SK-N-SH (cell line): ENCODE data around the gene PTOV1. TPM values are rescaled to one million over a fixed set of nuclear protein-coding genes. Genes with fewer than 3 reads are reported as not detected.

ENCODE experiments used
- CTCF ChIA-PET: fragments of 300-600, 350-600 bp; formaldehyde crosslinking; extraction: SDS; loops from one replicate; lab custom pipeline; 2021; lab: Yijun Ruan, JAX
- POLR2A ChIA-PET: fragments of 350-600 bp; sonication (Branson Sonifier 250); formaldehyde crosslinking; extraction: SDS; loops from one replicate; lab custom pipeline; 2020; ENCODE audit warnings: antibody characterized with exemption, inconsistent platforms; lab: Yijun Ruan, JAX
- DNase-seq: peaks from one replicate; pipeline ENCODE4 v3.0.0; 2012
- H2AFZ ChIP-seq: fragments of 200-600 bp; sonication (generic); 2 replicates; pipeline ENCODE4 v1.8.1; 2016; ENCODE audit warnings: antibody characterized with exemption, mild to moderate bottlenecking, low read depth
- H3F3A ChIP-seq: fragments of 200-600 bp; sonication (generic); replicated peaks from 2 replicates; pipeline ENCODE3; 2016; ENCODE audit warnings: antibody characterized with exemption, mild to moderate bottlenecking; ENCODE audit not compliant: insufficient read depth
- H3K27ac ChIP-seq, 2 experiments: fragments of 200-500 bp in 1 of 2; fragments of 200-600 bp in 1 of 2; sonication (Bioruptor generic) in 1 of 2; sonication (generic), shearing (Covaris generic) in 1 of 2; 2 replicates each; pipeline versions ENCODE4 v1.5.1 to v1.6.1; 2014 to 2016; ENCODE audit warnings: low read depth in 2 of 2, inconsistent platforms in 1 of 2, low read length in 1 of 2, mild to moderate bottlenecking in 1 of 2, mixed read lengths in 1 of 2
- H3K27me3 ChIP-seq: fragments of 200-600 bp; sonication (generic), shearing (Covaris generic); 2 replicates; pipeline ENCODE4 v1.6.1; 2016; ENCODE audit warnings: mixed run types; ENCODE audit not compliant: insufficient read depth
- H3K36me3 ChIP-seq, 2 experiments: fragments of 200-500 bp in 1 of 2; fragments of 200-600 bp in 1 of 2; sonication (Bioruptor generic) in 1 of 2; sonication (generic) in 1 of 2; replicated peaks in 1 of 2; 2 replicates each; pipeline versions ENCODE3 to v1.5.1; 2014 to 2016; ENCODE audit warnings: low read length in 1 of 2, mild to moderate bottlenecking in 1 of 2; ENCODE audit not compliant: insufficient read depth in 2 of 2, control insufficient read depth in 1 of 2
- H3K4me1 ChIP-seq, 2 experiments: fragments of 200-500 bp in 1 of 2; fragments of 200-600 bp in 1 of 2; sonication (Bioruptor generic) in 1 of 2; sonication (generic), shearing (Covaris generic) in 1 of 2; 2 replicates each; pipeline versions ENCODE4 v1.5.1 to v1.6.1; 2014 to 2016; ENCODE audit warnings: low read depth in 1 of 2, low read length in 1 of 2, mixed run types in 1 of 2; ENCODE audit not compliant: insufficient read depth in 2 of 2, control insufficient read depth in 1 of 2
- H3K4me2 ChIP-seq: fragments of 200-600 bp; sonication (generic), shearing (Covaris generic); 2 replicates; pipeline ENCODE4 v1.6.1; 2017; ENCODE audit warnings: mixed run types
- H3K4me3 ChIP-seq, 2 experiments: fragments of 200-500 bp in 1 of 2; fragments of 200-600 bp in 1 of 2; sonication (Bioruptor generic) in 1 of 2; sonication (generic), shearing (Covaris generic) in 1 of 2; 2 replicates each; pipeline versions ENCODE4 v1.5.1 to v1.8.1; 2014 to 2016; ENCODE audit warnings: low read depth in 2 of 2, inconsistent platforms in 1 of 2, low read length in 1 of 2, mild to moderate bottlenecking in 1 of 2, mixed read lengths in 1 of 2, moderate library complexity in 1 of 2
- H3K79me2 ChIP-seq: fragments of 200-600 bp; sonication (generic); 2 replicates; pipeline ENCODE4 v1.8.1; 2017; ENCODE audit warnings: mild to moderate bottlenecking; ENCODE audit not compliant: insufficient read depth
- H3K9ac ChIP-seq: fragments of 200-600 bp; sonication (generic); 2 replicates; pipeline ENCODE4 v1.6.1; 2017; ENCODE audit warnings: mixed run types
- H3K9me2 ChIP-seq: fragments of 200-600 bp; sonication (generic); 2 replicates; pipeline ENCODE4 v1.6.1; 2017; ENCODE audit warnings: mixed run types
- H3K9me3 ChIP-seq: fragments of 200-600 bp; sonication (generic); 2 replicates; pipeline ENCODE4 v1.6.1; 2017; ENCODE audit warnings: mixed run types, mild to moderate bottlenecking, moderate library complexity
- H4K20me1 ChIP-seq: fragments of 200-600 bp; sonication (generic); 2 replicates; pipeline ENCODE4 v1.6.1; 2017; ENCODE audit warnings: mild to moderate bottlenecking, mixed run types; ENCODE audit not compliant: insufficient read depth
- ELF1 ChIP-seq: IDR thresholded peaks from 2 replicates; pipeline ENCODE4 v1.4.0; 2012
- EZH2phosphoT487 ChIP-seq: fragments of 200-600 bp; sonication (generic); IDR thresholded peaks from 2 replicates; pipeline ENCODE4 v1.6.1; 2017; ENCODE audit warnings: low read depth, mixed run types, mild to moderate bottlenecking, antibody characterized with exemption, moderate library complexity, borderline replicate concordance
- FOXJ3 ChIP-seq: sonication (generic); formaldehyde crosslinking; IDR thresholded peaks from 2 replicates; pipeline ENCODE4 v1.5.1; 2020; ENCODE audit warnings: mild to moderate bottlenecking, missing genetic modification reagents
- FOXM1 ChIP-seq: IDR thresholded peaks from 2 replicates; pipeline ENCODE4 v1.4.0; 2012; ENCODE audit warnings: low read depth, mild to moderate bottlenecking
- GABPA ChIP-seq: IDR thresholded peaks from 2 replicates; pipeline ENCODE4 v1.4.0; 2012; ENCODE audit warnings: low read depth, mild to moderate bottlenecking
- GATA2 ChIP-seq: sonication (generic); formaldehyde crosslinking; IDR thresholded peaks from 2 replicates; pipeline ENCODE4 v1.5.0; 2020; ENCODE audit warnings: mild to moderate bottlenecking, missing genetic modification reagents
- JUND ChIP-seq: IDR thresholded peaks from 2 replicates; pipeline ENCODE4 v1.4.0; 2012
- MAX ChIP-seq: IDR thresholded peaks from 2 replicates; pipeline ENCODE4 v1.4.0; 2012; ENCODE audit warnings: low read depth
- MXI1 ChIP-seq: IDR thresholded peaks from 2 replicates; pipeline ENCODE4 v1.6.1; 2012; ENCODE audit warnings: mild to moderate bottlenecking, low read depth, low read length, improper control_type of control experiment
- NFIC ChIP-seq: IDR thresholded peaks from 2 replicates; pipeline ENCODE4 v1.4.0; 2012; ENCODE audit warnings: borderline replicate concordance
- PBX3 ChIP-seq: IDR thresholded peaks from 2 replicates; pipeline ENCODE4; 2012
- RAD21 ChIP-seq: IDR thresholded peaks from 2 replicates; pipeline ENCODE4 v1.6.1; 2012; ENCODE audit warnings: mild to moderate bottlenecking, low read length
- RCOR1 ChIP-seq: fragments of 150-350 bp; IDR thresholded peaks from 2 replicates; pipeline ENCODE4 v1.6.1; 2017; ENCODE audit warnings: antibody characterized with exemption, low read length
- REST ChIP-seq: IDR thresholded peaks from 2 replicates; pipeline ENCODE4 v1.6.1; 2012; ENCODE audit warnings: mild to moderate bottlenecking, low read depth, low read length, moderate library complexity
- RFX5 ChIP-seq: IDR thresholded peaks from 2 replicates; pipeline ENCODE4 v1.6.1; 2012; ENCODE audit warnings: mild to moderate bottlenecking, improper control_type of control experiment, low read length
- RXRA ChIP-seq: IDR thresholded peaks from 2 replicates; pipeline ENCODE4 v1.4.0; 2012; ENCODE audit warnings: low read depth, mild to moderate bottlenecking, borderline replicate concordance
- SIN3A ChIP-seq: IDR thresholded peaks from 2 replicates; pipeline ENCODE4 v1.6.1; 2012; ENCODE audit warnings: low read depth, mild to moderate bottlenecking, low read length, moderate library complexity, borderline replicate concordance
- TCF12 ChIP-seq: IDR thresholded peaks from 2 replicates; pipeline ENCODE4 v1.4.0; 2012
- TEAD4 ChIP-seq: IDR thresholded peaks from 2 replicates; pipeline ENCODE4 v1.4.0; 2012; ENCODE audit warnings: mild to moderate bottlenecking, borderline replicate concordance; ENCODE audit not compliant: insufficient read depth
- USF2 ChIP-seq: fragments of 150-350 bp; IDR thresholded peaks from 2 replicates; pipeline ENCODE4 v1.6.1; 2017; ENCODE audit warnings: antibody characterized with exemption, low read length, low read depth, borderline replicate concordance
- WGBS: methylation state at CpG from one replicate; pipeline ENCODE4 v1.1.6; 2017; ENCODE audit warnings: low lambda C conversion rate; 5-methylcytosine and 5-hydroxymethylcytosine counted together
- polyA plus RNA-seq, 3 experiments: library from polyadenylated mRNA; depleted of rRNA; stranded (reverse); fragments of >200 nt; gene quantifications; 2 replicates each; pipeline ENCODE4 v1.2.3, GENCODE V29; 2012

Gene PTOV1
- polyA plus RNA-seq, 1 of the 3 experiments (the other 2 are of a cell fraction), result 95.0 TPM

GRCh38 chr19:49856574-49857021, 5.6 kb downstream of the PTOV1 start:
- Histone ChIP-seq H3K79me2 (peaks cover 37% of the 10 kb centered on the region), H3K4me1 (peaks cover 13 to 23% of the 10 kb centered on the region in 2 experiments; a peak in 3 of 4 replicates), H2AFZ (no peak overlapping the region), H3K27ac (no peak overlapping the region; a peak in 1 of 4 replicates), H3K4me2 (no peak overlapping the region), H3K9ac (no peak overlapping the region), H4K20me1 (peaks cover 71% of the 10 kb centered on the region), H3K4me3 (no peak overlapping the region), H3K9me3 (no peaks in the 10 kb centered on the region), H3K27me3 (no peaks in the 10 kb centered on the region), H3K9me2 (no peaks in the 10 kb centered on the region), H3F3A (peaks cover 65% of the 10 kb centered on the region), H3K36me3 (peaks cover 17 to 44% of the 10 kb centered on the region in 2 experiments)
- ChIA-PET POLR2A (no interaction called here), CTCF (no interaction called here)
- WGBS, result 89% methylated on average over 7 of the region's 18 CpGs
- TF ChIP-seq GATA2 (no peak), JUND (peak; percentile 4; the same call in 1 of the 2 replicates), ELF1 (peak; percentile 24; the same call in 1 of the 2 replicates)
- peak; percentile 36 for DNase-seq

GRCh38 chr19:49857061-49857837, 6.3 kb downstream of the PTOV1 start:
- ChIA-PET POLR2A (interaction anchor here (1.3 kb wide), 1 partner anchor 12 kb away, joined by 5 read pairs; no protein-coding TSS in a partner anchor), CTCF (no interaction called here)
- H3K27me3 ChIP-seq, result no peaks in the 10 kb centered on the region
- peaks cover 13 to 19% of the 10 kb centered on the region in 2 experiments; a peak in 3 of 4 replicates for H3K4me1 ChIP-seq
- H3F3A ChIP-seq, result peaks cover 60% of the 10 kb centered on the region
- H3K9ac ChIP-seq, result no peak overlapping the region
- H3K9me3 ChIP-seq, result no peaks in the 10 kb centered on the region
- peaks cover 17 to 49% of the 10 kb centered on the region in 2 experiments for H3K36me3 ChIP-seq
- peaks cover 31% of the 10 kb centered on the region for H3K79me2 ChIP-seq
- no peak overlapping the region for H3K4me3 ChIP-seq
- peak overlapping the region in 1 of 2 experiments; percentile 65; a peak in 2 of 4 replicates for H3K27ac ChIP-seq
- DNase-seq, result peak; percentile 52
- H2AFZ ChIP-seq, result no peak overlapping the region
- H3K4me2 ChIP-seq, result no peak overlapping the region
- peaks cover 65% of the 10 kb centered on the region for H4K20me1 ChIP-seq
- no peaks in the 10 kb centered on the region for H3K9me2 ChIP-seq
- whole genome bisulfite sequencing, result 97% methylated on average over 20 of the region's 26 CpGs
- TF ChIP-seq NFIC (no peak), RXRA (no peak), TCF12 (no peak), FOXJ3 (CRISPR knock-in tag) (no peak), RCOR1 (no peak), MXI1 (no peak), FOXM1 (no peak), MAX (no peak), TEAD4 (no peak), RFX5 (no peak), GATA2 (no peak), ELF1 (0 out of 2 replicates have a peak, but pooled peaks have one; percentile 2), EZH2phosphoT487 (no peak), SIN3A (no peak), RAD21 (no peak), REST (no peak), GABPA (no peak), PBX3 (peak; percentile 18), USF2 (no peak)
